Activated CD4-positive, CD25-positive, alpha-beta regulatory T cell treated with anti-CD3 and anti-CD28 coated beads, Interleukin-2, amount 50 U/mL, for 72 hours (primary cell): ENCODE data around the gene ZSCAN30.
A peak's percentile ranks its signal among the peaks of the same experiment; 100 is the strongest.

Experiments
- DNase-seq: peaks from one replicate; pipeline ENCODE4 v3.0.0; 2021

ZSCAN30 gene

DNA sequence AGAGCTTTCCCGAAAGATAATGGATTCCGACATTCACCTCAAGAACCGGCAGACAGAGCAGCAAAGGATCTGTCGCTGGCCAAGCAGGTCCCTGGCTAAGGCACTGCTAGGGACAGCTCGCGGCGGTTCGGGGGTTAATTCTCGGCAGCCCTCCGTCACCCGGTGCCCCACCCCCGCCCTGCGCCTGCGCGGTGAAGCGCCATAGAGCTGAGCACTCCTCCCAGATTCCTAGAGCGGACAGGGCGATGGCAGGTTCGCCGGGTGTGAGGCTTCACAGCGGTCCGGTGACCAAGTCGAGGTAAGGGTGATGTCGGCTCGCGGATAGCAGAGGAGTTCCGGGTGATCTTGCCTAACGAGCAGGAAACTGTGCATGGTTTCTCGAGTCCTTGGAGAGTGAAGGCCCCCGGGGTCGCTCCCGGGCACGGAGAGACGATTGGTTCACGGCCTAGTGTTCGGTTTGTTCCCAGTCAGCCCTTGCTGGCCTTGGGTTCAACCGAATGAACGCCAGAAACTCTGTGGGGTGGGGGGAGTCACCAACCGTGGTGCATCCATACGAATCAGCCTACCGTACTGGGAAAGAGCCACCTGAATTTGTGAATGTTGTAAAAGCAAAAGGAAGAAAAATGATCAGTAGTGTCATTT lies at the start of gene ZSCAN30:
Gene ZSCAN30, minus strand, starts transcription at position 136 of the 642 bp plus-strand sequence. CDS start 25,877 bp downstream, outside the sequence.
- peak; percentile 91 for DNase-seq

DNA sequence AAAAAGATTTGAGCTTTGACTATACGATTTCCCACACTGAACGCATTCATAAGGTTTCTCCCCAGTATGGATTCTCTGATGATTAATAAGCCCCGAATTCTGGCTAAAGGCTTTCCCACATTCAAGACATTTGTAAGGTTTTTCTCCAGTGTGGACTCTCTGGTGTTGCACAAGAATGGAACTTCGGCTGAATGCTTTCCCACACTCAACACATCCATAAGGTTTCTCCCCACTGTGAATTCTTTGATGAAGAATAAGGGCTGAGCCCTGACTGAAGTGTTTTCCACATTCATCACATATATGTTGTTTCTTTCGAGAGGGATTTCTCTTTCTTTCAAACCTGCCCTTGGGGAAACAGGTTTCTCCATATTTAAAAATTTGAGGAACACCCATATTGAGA lies 47.3 kb upstream of the ZSCAN30 start:
- DNase-seq, result no peak

DNA sequence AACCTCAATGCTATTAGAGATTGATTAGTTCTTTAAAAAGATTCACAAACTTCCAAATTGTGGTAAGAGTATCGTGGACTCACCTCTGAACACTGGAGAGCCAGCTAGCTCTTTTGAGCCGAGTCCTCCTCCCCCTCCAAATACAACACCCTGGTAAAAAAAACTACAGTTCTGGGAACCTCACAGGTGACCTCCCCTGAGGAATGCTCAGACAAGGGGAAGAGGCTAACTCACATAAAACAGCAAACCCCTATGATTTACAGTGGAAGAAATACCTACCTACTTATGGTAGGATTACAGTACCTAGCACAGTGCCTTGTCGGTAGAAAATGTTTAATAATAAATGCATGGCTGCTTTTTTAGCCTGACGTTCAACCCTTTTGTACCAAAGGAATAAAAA lies 45.8 kb upstream of the ZSCAN30 start:
- no peak for DNase-seq

DNA sequence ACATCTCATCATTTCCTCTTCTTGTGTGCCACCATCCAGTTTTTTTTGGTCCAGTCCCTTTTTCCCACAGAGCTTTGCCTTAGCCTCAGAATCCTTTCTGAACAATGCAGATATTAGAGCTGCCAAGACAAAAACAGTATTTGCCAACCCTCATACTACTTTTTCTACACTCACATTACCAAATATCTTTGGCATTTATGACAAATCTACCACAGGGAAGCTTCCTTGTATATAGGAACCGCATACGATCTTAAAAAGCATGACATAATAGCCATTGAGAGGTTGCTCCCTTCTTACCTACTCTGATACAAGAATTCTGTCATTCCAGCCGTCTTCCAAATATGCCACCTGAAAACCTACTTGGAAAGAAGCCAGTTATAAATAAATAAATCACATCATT lies 44.8 kb upstream of the ZSCAN30 start:
- DNase-seq, result no peak

DNA sequence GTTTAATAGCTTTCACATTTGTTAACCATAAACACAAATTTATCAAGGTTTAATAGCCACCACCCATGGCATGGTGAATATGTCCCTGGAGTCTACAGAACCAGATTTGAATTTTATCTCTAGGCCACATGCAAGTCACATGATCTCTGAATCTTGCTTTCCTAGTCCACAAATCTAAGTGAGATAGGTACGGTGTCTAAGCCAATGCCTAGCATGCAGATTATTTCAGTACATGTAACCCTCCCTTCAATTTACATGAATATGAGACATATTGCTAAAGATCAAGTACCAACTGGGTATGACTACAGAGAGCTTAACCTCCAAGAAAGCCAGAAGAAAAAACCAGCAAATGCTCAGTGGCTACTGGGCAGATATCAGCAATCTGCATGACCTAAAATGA lies 44.2 kb upstream of the ZSCAN30 start:
- DNase-seq, result no peak

DNA sequence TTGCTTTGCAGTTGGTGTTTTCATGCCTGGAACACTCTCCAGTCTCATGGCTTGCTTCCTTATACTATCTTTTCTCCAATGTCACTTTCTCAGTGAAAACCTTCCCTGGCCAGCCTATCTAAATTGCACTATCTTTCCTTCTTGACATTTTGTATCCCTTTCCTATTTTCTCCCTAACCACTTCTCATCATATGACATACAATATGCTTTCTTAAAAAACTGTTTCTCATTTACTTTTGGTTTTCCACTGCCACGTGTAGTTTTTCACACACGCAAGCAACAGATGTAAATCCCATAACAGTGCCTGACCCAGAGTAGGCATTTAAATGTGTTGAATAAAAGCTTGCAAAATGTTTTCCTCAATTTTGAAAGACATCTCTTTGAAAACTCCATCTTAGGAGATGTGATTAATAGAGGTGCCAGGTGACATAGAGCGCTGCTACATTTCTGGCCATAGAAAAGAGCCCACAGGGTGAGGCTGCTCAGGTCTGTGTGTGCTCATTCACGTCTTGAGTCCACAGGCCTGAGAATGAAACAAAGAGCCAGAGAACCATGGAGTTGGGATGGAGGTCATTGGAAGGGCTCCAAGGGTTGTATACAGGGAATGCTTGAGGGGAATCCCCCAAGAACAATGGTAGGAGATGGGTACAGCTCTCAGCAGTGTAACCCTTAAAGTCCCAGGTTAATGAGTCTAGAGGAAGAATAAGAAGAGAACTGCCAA lies 41.5 kb upstream of the ZSCAN30 start:
- DNase-seq, result no peak

GRCh38 chr18:35328868-35329267 lies 38.8 kb upstream of the ZSCAN30 start:
- no peak for DNase-seq

GRCh38 chr18:35326695-35327387 lies 36.8 kb upstream of the ZSCAN30 start:
- DNase-seq, result no peak

DNA sequence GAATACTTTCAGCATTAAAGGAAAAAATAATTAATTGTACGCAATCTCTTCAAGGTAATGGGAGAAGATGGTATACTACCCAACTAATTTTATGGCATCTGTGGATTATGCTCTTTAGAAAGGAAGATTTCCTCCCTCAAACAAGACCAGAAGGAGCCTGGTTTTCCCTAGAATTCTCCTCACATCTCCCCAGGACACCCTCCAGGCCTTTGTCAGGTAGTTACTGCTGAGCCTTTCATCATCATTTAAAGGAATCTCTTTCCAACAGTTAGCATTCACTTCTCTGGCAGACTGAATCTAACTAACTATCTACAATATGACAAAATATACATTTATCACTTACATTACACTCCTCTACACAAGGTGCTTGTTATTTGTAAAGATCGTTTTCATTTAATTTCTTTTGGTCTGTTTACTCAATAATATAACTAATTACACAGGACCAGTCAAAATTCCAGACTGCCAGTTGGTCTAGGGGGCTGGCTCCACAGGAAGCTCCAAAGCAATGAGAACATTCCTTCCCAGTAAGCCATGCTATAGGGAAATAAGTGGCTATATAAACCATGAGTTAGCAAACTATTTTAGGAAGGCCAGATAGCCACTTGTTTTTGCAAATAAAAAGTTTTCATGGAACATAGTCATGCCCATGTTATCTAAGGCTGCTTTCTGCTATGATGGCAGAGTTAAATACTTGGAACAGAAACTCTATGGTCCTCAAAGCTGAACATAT lies 35.1 kb upstream of the ZSCAN30 start:
- DNase-seq, result no peak

DNA sequence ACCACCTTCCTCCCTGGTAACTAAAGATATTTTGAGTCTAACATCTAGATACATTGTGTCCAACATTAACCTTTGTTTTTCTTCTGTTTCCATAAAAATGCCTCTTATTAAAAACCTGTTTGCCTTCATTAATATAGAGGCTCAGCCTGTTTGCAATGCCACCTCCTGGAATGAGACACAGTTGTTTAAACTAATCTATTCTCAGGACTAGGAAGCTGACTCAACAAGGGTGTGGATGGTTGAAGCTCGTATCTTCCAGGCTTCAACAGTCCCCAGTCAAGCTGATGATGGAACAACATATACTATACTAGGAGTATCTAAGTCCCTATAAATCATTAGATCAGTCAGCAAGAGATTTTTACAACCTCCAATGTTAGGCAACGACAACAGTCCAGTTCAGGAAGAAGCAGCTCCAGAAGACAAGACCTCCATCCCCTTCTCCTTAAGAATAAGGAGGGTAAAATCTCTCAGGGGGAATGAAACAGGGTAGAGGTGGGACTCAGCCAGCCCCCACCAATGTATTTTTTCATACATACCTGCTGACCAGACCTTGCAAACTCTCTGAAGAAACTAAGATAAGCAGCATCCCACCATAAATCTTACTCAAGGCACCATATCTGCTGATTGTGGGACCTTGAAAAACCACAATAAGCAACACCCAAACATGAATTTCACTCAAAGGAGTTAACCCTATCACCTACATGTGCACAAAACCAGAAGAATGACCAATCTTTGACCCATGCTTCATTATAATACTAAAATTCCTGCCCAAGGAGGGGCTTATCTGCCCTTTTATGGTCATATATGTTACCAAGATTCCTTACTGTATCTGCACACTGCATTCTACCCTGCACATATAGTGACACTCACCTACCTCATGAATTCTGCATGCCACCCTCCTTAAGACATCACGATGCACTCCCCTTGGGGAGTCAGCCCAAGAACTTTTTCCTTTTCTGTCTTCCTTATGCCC lies 32.7 kb upstream of the ZSCAN30 start:
- no peak for DNase-seq

DNA sequence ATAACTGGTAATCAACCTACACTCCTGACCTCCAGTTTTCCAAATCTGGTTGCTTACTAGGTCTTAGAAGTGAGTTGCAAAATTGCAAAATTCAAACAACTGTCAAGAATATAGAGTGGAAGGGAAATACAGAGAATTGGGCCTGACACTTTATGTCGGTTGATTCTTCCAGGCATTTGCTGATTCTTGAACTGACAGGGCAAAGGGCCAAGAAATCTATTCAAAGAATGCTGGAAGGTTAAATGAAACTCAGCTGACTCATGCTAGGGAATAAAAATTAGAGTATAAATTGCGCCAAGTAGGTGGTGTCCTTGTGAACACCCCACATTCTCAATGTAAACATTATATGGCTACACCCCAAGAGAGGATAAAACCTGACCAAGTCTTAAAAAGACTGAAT lies 21.5 kb upstream of the ZSCAN30 start:
- no peak for DNase-seq

DNA sequence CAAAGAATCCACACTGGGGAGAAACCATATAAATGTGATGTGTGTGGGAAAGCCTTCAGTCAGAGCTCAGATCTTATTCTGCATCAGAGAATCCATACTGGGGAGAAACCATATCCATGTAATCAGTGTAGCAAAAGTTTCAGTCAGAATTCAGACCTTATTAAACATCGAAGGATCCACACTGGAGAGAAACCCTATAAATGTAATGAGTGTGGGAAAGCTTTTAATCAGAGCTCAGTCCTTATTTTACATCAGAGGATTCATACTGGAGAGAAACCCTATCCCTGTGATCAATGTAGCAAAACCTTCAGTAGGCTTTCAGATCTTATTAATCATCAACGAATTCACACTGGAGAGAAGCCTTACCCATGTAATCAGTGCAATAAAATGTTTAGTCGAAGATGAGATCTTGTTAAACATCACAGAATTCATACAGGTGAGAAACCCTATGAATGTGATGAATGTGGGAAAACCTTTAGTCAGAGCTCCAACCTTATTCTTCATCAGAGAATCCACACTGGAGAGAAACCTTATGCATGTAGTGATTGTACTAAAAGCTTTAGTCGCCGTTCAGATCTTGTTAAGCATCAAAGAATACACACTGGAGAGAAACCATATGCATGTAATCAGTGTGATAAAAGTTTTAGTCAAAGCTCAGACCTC lies 16.7 kb upstream of the ZSCAN30 start:
- no peak for DNase-seq

DNA sequence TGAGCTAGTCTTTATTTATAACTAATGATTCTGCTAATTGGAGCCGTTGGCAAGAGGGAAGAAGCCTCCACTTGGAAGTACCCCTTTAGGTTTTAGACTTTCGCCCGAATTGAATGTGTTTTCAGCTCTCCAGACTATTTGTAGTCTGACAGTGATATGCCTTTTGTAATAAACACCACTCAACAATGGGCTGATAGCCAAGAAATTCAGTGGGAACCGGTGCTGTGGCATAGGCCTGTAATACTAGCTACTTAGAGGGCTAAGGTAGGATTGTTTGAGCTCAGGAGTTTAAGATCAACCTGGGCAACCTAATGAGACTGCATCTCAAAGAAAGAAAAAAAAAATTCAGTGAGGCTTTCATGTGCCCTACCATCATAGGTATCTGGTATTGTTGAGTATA lies 13.6 kb upstream of the ZSCAN30 start:
- no peak for DNase-seq

DNA sequence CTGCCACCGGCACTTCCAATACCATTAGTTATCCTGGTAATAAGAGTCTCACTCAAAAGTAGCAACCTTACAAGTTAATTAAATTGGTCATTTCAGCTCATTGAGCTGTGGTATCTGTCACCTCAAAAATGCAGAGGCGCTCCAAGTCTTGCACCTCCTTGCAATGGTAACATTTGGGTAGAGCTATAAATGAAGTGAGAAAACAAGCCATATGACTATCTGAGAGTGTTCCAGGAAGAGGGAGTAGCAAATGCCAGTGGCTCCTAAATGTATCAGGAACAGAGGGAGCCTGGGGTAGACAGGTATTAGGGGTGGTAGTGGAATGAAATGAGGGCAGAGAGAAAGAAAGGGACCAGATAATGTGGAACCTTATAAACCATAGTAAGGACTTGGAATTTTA lies 6.0 kb upstream of the ZSCAN30 start:
- DNase-seq, result no peak

DNA sequence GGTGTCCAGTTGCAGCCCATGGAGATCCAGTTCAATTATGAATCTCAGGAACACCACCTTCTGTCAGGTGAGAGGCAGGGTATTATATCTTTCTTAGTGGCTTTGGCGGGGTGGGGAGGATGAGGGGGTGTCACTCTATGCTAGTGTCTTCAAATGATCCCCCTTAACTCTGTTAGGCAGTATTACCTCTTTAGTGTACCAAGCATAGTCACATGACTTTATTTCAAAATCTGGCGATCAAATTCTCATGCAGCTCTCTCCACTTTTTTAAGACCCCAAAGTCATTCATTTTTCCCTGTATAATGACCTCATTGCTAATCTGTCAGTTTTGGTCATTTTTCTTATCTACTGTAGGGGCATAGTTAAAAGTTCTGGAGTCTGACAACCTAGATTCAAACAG lies 1.1 kb upstream of the ZSCAN30 start:
- no peak for DNase-seq

DNA sequence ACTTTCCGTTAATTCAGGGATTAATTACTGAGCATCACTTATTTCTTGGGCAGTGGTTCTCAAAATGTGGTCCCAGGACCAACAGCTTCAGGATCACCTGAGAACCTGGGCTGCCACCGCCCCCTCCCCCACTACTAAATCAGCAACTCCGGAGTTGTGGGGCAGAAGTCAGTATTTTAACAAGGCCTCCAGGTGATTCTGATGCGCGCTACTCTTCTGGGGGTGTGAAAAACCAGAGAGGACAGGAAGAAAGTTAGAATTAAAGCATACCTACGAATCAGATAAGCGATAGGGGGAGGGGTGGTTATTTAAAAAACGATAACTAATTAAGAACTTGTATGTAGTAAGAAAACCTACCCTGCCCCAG lies 319 bp downstream of the ZSCAN30 start:
- peak; percentile 34 for DNase-seq

DNA sequence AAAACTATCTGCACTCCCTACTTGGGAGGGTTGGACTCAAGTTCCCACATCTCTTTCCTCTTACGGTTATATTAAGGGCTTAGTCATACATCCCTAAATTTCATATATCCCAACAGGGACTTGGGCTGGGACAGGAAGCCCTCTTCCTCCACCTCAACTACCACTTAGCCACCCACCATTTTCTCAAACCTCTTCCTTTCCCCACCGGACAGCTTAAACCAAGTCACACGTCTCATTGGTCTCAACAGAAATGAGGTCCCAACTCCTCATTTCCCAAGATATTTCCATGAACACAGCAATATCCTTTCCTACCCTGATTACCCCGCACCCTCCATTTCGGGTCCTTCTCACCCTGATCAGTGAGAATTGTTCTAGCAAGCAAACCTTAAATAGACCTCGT lies 736 bp downstream of the ZSCAN30 start:
- no peak for DNase-seq

GRCh38 chr18:35284841-35285240 lies 5.2 kb downstream of the ZSCAN30 start:
- DNase-seq, result no peak

DNA sequence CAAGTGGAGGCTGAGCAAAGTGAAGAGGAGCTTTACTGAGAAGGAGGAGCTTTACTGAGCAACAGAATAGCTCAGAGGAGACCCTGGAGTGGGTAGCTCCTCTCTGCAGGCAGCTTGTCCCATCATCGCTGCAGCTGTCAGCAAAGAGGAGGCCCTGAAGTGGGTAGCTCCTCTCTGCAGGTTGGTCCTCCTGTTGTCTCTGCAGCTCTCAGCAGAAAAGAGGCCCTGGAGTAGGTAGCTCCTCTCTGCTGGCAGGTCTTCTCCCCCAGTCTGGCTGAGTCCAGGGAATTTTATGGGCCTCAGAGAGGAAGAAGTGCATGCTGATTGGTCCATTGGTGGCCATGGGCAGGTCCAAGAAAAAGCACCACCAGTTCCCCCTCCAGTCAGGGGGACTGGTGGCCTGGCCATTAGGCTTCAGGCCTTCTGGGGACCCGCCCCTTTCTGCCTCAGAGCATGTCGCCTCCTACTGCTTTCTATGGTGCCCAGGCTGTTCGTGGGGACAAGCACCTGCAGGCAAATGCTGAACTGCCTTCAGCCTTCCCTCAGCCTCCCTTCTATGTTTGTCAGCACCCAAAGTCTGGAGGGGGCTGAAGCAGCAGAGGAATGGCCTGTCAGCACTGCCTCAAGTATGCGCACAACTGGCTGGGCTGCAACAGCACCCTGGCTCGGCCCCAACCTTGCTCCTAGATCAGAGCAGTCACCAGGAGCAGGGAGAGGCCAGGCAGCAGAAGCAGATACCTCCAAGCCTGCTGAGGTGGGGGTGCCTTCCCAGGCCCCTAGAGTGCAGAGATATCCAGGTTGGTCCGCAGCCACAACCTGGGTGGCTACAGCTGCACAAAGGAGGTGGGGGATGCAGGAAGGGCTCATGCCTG lies 5.9 kb downstream of the ZSCAN30 start:
- DNase-seq, result no peak

DNA sequence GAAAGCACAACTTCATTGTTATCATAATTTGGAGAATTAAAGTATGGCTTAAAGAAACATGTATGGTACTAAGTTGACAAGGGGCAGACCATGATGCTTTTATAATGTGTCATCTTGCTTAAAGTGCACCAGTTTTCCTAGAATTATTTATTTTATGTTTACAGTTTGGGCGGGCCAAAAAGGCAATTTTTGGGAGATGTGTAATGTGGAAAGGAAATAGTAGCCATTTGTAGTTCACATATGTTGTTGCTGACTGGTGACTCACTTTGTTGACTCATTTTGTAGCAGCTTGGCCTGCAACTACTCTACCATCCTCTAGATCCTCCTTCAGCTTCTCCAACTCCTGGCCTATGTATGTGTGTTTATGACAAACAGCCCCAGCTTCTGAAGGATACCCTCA lies 7.7 kb downstream of the ZSCAN30 start:
- DNase-seq, result no peak

DNA sequence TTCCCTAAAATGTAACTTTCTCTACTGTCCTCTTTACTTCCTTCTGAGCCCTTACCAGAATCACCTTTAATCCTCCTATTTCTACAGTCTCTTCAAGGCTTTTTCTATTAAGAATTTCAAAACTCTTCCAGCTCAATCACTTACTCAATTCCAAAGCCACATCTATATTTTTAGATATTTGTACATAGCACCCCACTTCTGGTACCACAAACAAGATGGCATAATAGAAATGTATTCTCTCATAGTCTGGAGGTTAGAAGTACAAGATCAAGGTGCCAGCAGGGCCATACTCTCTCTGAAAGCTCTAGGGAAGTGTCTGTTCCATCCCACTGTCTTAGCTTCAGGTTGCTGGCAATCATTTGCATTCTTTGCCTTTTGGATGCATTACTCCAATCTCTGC lies 11.1 kb downstream of the ZSCAN30 start:
- no peak for DNase-seq
